Nephron progenitor cell (in vitro differentiated cells): ENCODE results near the gene RAC2.
"Not testable (repeated sequence)": the region's sequence is repeated elsewhere in the genome, so short reads cannot be mapped to it uniquely, and the experiment has no call there.

Source experiments
- DNase-seq: peaks from one replicate; pipeline ENCODE4 v3.0.0; 2021
- H3K27ac Mint-ChIP-seq: 2 replicates; pipeline ENCODE4 v1.8.0; 2021; ENCODE audit warnings: mild to moderate bottlenecking, moderate library complexity, mixed read lengths
- H3K27me3 Mint-ChIP-seq: 2 replicates; pipeline ENCODE4 v1.8.0; 2021; ENCODE audit warnings: mild to moderate bottlenecking, low read depth, mixed read lengths; ENCODE audit not compliant: poor library complexity
- H3K36me3 Mint-ChIP-seq: 2 replicates; pipeline ENCODE4 v1.8.0; 2021; ENCODE audit warnings: low read depth, mixed read lengths
- H3K4me1 Mint-ChIP-seq: 2 replicates; pipeline ENCODE4 v1.8.0; 2021; ENCODE audit warnings: mixed read lengths
- H3K4me3 Mint-ChIP-seq: 2 replicates; pipeline ENCODE4 v1.8.0; 2021; ENCODE audit warnings: mild to moderate bottlenecking, moderate library complexity, mixed read lengths
- H3K9me3 Mint-ChIP-seq: 2 replicates; pipeline ENCODE4 v1.8.0; 2021; ENCODE audit warnings: mild to moderate bottlenecking, moderate library complexity, mixed read lengths
- CTCF ChIP-seq: fragments of 200-600 bp; sonication (generic); IDR thresholded peaks from 2 replicates; pipeline ENCODE4 v1.5.0; 2021; ENCODE audit warnings: antibody characterized with exemption

RAC2 gene

GRCh38 chr22:37237371-37238268, 6.4 kb downstream of the RAC2 start:
- Mint-ChIP-seq H3K27ac (no peak overlapping the region), H3K4me3 (no peak overlapping the region), H3K36me3 (no peaks in the 10 kb centered on the region), H3K9me3 (no peaks in the 10 kb centered on the region), H3K4me1 (peaks cover 36% of the 10 kb centered on the region), H3K27me3 (peaks cover 15% of the 10 kb centered on the region)
- no peak for TF ChIP-seq CTCF
- DNase-seq: no peak

- no peak overlapping the region for H3K27ac Mint-ChIP-seq
Measured at GRCh38 chr22:37235897-37236607, 8.0 kb downstream of the RAC2 start.

GRCh38 chr22:37234736-37235711, 9.0 kb downstream of the RAC2 start:
- Mint-ChIP-seq H3K4me3 (no peak overlapping the region), H3K27ac (peak overlapping the region; percentile 88), H3K36me3 (no peaks in the 10 kb centered on the region), H3K9me3 (no peaks in the 10 kb centered on the region), H3K27me3 (peaks cover 11% of the 10 kb centered on the region), H3K4me1 (peaks cover 26% of the 10 kb centered on the region)
- no peak for TF ChIP-seq CTCF
- DNase-seq: no peak

More at GRCh38 chr22:37235897-37236607, 8.0 kb downstream of the RAC2 start:
- H3K27me3 Mint-ChIP-seq: peaks cover 11% of the 10 kb centered on the region
- no peak overlapping the region for H3K4me3 Mint-ChIP-seq
- H3K4me1 Mint-ChIP-seq: peaks cover 24% of the 10 kb centered on the region
- TF ChIP-seq CTCF: no peak
- H3K9me3 Mint-ChIP-seq: no peaks in the 10 kb centered on the region
- no peaks in the 10 kb centered on the region for H3K36me3 Mint-ChIP-seq
- no peak for DNase-seq

- H3K36me3 Mint-ChIP-seq: no peaks in the 10 kb centered on the region
- peaks cover 12% of the 10 kb centered on the region for H3K27me3 Mint-ChIP-seq
- peaks cover 35% of the 10 kb centered on the region for H3K4me1 Mint-ChIP-seq
- H3K9me3 Mint-ChIP-seq: no peaks in the 10 kb centered on the region
- no peak for DNase-seq
- H3K27ac Mint-ChIP-seq: no peak overlapping the region
- no peak for TF ChIP-seq CTCF
- no peak overlapping the region for H3K4me3 Mint-ChIP-seq
Measured at GRCh38 chr22:37233751-37234631, 10.1 kb downstream of the RAC2 start.

GRCh38 chr22:37233371-37233750, 10.7 kb downstream of the RAC2 start:
- peaks cover 36% of the 10 kb centered on the region for H3K4me1 Mint-ChIP-seq
- not testable (repeated sequence) for H3K27ac Mint-ChIP-seq, H3K36me3 Mint-ChIP-seq, DNase-seq, H3K4me3 Mint-ChIP-seq, H3K9me3 Mint-ChIP-seq
- peaks cover 14% of the 10 kb centered on the region for H3K27me3 Mint-ChIP-seq
